Stimulated activated CD8-positive, alpha-beta memory T cell treated with anti-CD3 and anti-CD28 coated beads, Interleukin-4, amount 100 ng/mL, for 1 hour (primary cell): ENCODE measurements around the gene POU2AF2.
"Not testable (repeated sequence)": the region's sequence is repeated elsewhere in the genome, so short reads cannot be mapped to it uniquely, and the experiment has no call there.

ENCODE experiments used
- DNase-seq, 2 donors: peaks; one replicate each; pipeline ENCODE4 v3.0.0-alpha.2; 2020; ENCODE audit warnings: low read depth in 2 of 2, low spot score in 1 of 2

Gene POU2AF2

GRCh38 chr11:111245425-111245824 lies at the start of gene POU2AF2:
Gene POU2AF2, plus strand, starts transcription at chr11:111245725. Its CDS starts 129 bp downstream, at chr11:111245854.
- DNase-seq: no peak

GRCh38 chr11:111200010-111200534 lies 45.5 kb upstream of the POU2AF2 start:
- DNase-seq: no peak

DNA sequence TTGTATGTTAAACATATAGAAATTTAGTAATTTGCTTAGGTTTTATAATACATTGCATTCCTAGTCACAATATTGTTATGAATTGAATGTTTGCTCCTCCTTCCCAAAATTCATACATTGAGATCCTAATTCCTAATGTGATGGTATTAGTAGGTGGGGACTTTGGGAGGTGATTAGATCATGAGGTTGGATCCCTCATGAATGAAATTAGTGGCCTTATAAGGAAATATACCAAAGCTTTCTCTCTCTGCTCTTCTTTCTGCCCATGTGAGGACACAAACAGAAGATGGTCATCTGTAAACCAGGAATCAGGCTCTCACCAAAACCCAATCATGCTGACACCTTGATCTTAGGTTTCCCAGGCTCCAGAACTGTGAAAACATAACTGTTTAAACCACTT lies 41.3 kb upstream of the POU2AF2 start:
- no peak for DNase-seq

GRCh38 chr11:111205632-111206385 lies 39.7 kb upstream of the POU2AF2 start:
- DNase-seq: no peak

DNA sequence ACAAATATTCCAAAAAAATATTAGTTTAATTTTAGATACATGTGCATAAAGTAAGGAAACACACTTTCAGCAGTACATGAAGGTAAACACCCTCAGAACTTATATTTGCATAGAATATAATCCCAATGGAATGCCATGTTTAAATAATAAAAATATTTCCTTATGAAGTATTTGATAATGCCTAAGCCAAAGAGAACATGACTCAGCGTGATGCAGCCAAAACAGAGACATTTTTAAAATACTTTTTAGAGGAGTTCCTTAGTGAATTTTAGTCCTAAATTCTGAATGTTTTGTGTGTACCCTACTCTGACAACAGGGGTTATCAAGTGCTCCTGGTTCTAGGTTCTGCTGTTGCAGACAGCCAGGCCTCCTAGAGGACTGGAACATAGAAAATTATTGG lies 39.1 kb upstream of the POU2AF2 start:
- no peak for DNase-seq

DNA sequence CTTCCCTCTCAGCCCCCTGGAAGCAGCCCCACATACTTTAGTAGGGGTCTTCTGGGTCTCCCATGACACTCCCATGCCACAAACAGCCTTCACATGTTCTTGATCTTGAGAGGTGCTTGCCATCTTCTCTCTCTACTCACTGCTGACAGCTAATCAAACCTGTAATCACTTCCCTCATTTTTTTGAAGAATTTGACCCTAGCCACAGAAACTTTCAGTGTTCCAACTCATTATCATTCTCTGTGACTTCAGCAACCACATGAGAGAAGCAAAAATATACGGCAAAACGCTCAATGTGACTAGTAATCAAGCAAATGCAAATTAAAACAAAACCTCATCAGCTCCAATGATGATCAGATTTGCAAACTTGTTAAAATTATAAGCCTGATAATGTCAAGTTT lies 38.3 kb upstream of the POU2AF2 start:
- DNase-seq: no peak

DNA sequence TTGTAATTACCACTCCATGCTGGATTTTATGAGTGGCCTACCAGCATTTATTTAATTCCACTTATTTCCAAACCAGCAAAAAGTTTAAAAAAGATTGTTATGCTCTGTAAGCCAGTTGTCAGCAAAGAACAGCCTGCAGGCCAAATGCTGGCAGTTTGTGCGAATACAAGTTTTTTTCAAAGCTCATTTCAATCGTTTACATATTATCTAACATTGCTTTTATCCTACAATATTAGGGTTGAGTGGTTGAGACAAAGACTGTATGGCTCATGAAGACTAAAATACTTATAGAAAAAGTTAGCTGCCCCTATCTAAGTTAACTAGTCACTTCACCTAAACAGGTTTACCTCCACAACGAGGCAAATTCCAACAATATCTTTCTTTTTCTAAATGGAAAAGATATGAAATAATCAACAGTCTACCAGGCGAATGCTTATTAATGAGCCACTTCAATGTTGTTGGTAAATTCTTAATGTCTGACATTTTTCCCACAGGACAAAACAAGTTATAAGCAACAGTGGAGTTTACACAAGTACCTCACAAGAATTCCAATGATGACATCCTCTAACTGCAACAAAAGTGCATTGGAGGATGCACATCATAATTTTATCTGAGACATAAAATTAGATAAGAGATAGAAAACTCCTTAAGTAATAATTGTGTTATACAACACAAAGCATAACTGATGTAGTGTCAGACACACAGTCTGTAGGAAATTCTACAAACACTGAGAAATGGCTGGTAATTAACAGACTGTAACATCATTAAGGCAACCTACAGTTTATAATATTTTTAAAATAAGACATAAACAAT lies 35.8 kb upstream of the POU2AF2 start:
- no peak for DNase-seq

DNA sequence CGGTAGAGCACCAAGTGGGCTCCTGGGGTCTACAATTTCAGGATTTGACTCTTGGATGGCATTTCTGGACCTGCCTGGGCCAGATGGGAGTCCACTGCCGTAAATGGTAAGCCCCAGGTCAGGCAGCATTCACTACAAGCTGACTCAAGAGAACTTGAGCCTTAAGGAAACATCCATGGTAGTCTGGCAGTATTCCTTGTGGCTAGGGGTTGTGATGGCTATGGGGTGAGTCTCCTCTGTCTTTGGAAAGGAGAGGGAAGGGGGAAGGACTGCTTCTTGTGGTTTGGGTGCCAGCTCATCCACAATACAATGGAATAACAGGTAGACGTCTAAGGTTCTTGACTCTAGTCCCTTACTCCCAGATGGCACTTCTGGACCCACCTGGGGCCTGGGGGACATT lies 32.3 kb upstream of the POU2AF2 start:
- DNase-seq: no peak

GRCh38 chr11:111220721-111221120 lies 24.8 kb upstream of the POU2AF2 start:
- DNase-seq: no peak

DNA sequence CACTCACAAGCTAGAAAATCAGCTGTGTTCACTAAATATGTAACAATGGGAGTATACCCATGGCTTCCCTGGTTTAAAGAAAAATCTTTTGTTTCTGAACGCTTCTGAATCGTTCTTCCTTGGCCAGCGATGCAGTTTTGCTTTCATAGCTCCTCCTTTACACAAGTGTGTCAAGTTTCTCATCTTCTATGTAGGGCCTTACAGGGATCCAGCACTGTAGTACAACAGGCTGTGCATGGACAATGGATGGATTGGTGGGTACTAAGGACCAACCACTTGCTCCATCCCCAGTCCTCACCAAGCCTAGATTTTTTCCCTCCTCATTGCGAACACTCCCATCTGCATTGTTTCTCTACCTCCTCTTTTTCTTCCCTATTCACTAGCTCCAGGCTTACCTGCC lies 24.3 kb upstream of the POU2AF2 start:
- no peak for DNase-seq

GRCh38 chr11:111221936-111222335 lies 23.6 kb upstream of the POU2AF2 start:
- DNase-seq: not testable (repeated sequence)

DNA sequence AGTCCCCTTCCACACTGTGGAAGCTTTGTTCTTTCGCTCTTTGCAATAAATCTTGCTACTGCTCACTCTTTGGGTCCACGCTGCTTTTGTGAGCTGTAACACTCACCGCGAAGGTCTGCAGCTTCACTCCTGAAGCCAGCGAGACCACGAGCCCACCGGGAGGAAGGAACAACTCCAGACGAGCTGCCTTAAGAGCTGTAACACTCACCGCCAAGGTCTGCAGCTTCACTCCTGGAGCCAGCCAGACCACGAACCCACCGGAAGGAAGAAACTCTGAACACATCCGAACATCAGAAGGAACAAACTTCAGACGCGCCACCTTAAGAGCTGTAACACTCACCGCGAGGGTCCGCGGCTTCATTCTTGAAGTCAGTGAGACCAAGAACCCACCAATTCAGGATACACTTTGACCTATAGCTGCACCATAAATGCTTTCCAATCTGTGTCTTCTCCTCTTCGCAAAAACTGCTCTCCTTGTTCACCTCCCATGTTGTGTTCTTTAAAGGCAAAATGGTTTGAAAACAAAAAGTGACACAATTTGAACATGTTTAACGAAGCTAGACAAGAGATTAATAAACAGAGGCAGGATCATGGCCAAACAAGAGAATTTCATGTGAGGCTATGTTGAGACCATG lies 22.6 kb upstream of the POU2AF2 start:
- not testable (repeated sequence) for DNase-seq

- DNase-seq: no peak
These were observed 19.6 kb upstream of the POU2AF2 start for GRCh38 chr11:111225881-111226280.

GRCh38 chr11:111229604-111230003 lies 15.9 kb upstream of the POU2AF2 start:
- no peak for DNase-seq

- no peak for DNase-seq
These were observed 15.4 kb upstream of the POU2AF2 start for GRCh38 chr11:111230122-111230465.

- no peak for DNase-seq
These were observed 13.7 kb upstream of the POU2AF2 start for GRCh38 chr11:111231836-111232235.

- no peak for DNase-seq
These were observed 9.1 kb upstream of the POU2AF2 start for GRCh38 chr11:111236383-111236782.

DNA sequence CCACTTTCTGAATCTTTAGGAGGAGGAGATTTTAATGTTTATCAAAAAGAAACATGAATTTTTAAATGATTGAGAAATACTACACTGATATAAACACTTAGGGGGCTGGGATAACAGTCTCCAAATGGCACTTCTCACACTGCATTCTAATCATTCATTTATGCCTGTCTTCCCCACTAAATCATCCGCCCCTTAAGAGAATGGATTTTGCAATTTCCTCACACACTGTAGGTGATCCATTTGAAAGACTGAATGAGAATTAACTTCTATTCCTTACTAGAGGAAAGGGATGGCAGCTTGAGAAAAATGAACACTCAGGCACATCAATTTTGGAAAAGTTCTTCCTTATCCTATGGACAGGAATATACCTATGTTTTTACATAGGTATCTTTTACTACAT lies 7.6 kb upstream of the POU2AF2 start:
- no peak for DNase-seq

DNA sequence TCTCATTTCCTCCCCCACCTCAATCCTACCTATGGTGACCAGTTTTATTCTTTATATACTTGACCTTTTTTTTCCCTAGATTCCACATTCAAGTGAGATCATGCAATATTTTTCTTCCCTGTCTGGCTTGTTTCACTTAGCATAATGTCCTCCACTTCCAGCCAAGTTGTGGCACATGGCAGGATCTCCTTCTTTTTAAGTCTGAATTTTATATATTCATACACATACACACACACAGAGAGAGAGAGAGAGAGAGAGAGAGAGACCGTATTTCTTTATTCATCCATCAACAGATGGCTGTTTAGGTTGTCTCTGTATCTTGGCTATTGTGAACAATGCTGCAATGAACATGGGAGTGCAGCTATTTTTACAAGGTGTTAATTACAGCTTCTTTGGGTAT lies 1.4 kb downstream of the POU2AF2 start:
- DNase-seq: no peak

DNA sequence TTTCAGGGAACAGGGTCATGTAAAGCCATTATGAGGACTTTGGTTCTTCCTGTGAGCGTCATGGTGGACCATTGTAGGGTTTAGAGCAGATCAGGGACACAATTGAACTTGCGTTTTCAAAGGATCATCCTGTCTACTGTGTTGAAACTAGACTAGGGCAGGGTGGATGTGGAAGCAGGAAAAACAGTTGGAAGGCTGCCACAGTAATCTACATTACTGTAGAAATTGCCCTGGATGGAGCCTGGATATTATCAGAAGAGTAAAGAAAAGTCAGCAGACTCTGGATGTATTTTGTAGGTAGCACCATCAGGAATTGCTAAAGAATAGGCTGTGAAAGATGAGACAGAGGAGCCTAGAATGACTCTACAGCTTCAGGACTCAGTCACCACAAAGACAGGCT lies 5.4 kb downstream of the POU2AF2 start:
- no peak for DNase-seq

- DNase-seq: no peak
These were observed 7.6 kb downstream of the POU2AF2 start for GRCh38 chr11:111253131-111253530.

DNA sequence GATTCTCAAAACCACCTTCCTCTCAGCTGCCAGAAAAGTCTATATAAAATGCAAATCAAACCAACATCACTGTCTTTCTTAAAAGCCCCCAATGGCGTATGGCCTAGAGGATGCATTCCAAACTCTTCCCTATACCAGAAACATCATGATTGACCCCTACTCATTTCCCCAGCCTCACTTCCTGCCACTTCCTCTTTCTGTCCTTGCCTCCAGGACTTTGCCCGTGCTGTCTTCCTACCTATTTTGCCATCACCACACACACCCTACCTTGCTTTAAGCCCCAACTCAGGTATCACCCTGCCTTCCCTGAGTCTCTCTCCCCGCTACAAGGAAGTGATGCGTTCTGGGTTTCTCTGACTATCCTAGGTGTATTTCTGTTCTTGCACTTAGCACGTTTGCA lies 8.1 kb downstream of the POU2AF2 start:
- DNase-seq: no peak
